Myocyte (in vitro differentiated cells): ENCODE measurements around the gene SPSB3. TPM values are rescaled to one million over a fixed set of nuclear protein-coding genes. Genes with fewer than 3 reads are reported as not detected.

ENCODE experiments used
- DNase-seq: peaks from one replicate; pipeline ENCODE4 v3.0.0-alpha.2; 2012; ENCODE audit warnings: low read depth
- total RNA-seq: library from RNA; depleted of rRNA; stranded (reverse); fragments of >200 nt; gene quantifications from 2 replicates; pipeline ENCODE4 v1.2.3, GENCODE V29; 2014

Gene SPSB3
- total RNA-seq, 1 donor from 2014 or later, result 27.0 TPM

DNA sequence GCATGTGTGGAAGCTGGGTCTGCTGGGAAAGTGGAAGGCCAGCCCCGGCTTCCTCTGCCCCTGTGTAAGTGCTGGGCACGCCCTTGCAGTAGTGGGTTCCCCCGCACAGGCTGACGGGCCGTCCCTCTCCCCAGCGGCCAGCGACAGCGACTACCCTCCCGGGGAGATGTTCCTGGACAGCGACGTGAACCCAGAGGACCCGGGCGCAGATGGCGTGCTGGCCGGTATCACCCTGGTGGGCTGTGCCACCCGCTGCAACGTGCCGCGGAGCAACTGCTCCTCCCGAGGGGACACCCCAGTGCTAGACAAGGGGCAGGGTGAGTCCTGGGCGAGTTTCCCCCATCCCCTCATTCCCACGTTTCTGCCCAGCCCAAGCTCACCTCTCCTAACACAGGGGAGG is 16.5 kb downstream of the SPSB3 start:
- DNase-seq, result no peak

- DNase-seq, result no peak
Observed at GRCh38 chr16:1764971-1765370, 17.4 kb downstream of the SPSB3 start.

GRCh38 chr16:1763521-1764511 is 18.6 kb downstream of the SPSB3 start:
- peak; percentile 12 for DNase-seq

DNA sequence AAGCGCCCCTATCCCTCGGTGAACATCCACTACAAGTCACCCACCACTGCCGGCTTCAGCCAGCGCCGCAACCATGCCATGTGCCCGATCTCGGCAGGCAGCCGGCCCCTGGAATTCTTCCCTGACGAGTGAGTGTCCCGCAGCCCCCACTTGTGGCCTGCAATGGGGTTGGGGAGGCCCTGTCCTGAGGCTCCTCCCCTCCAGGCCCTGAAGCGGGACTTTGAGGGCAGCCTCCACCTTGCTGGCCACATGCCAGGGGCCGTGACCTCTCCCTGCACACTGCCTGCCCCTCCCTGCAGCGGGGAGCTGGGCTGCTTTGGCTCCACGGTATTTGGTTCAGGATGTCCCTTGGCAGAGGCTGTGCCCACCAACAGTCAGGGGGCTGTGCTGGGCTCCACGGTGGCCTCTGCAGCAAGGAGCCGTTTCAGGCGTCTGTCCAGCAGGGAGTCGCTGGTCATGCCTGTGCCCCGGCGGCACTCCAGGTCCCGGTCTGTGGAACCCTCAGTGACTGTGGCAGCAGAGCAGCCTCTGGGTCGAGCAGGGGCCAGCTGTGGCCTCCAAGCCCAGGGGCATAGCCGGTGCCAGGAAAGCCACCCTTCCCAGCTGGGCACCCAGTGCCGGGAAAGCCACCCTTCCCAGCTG is 19.4 kb downstream of the SPSB3 start:
- DNase-seq, result no peak

GRCh38 chr16:1762196-1762878 is 20.0 kb downstream of the SPSB3 start:
- no peak for DNase-seq

- DNase-seq, result no peak
Observed at GRCh38 chr16:1761751-1762150, 20.6 kb downstream of the SPSB3 start.

GRCh38 chr16:1760911-1761310 is 21.5 kb downstream of the SPSB3 start:
- DNase-seq, result no peak

DNA sequence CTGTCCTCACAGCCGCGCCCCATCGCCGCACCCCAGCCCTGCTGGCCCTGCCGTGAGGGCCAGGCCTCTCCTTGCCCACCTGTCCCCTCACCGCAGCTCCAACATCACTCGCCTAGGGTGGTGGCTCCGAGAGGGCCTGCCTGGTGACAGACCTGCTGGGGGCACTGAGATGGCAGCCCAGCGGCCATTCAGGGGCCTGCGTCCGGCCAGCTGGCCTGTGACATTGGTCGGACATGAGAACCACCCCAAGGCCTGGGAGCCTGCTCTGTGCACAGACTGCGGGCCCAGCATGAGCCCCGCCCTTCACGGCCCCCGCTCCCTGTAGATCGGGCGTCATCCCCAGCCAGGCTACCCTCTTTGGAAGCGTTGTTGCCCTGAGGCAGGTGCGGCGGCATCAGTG is 22.9 kb downstream of the SPSB3 start:
- no peak for DNase-seq

DNA sequence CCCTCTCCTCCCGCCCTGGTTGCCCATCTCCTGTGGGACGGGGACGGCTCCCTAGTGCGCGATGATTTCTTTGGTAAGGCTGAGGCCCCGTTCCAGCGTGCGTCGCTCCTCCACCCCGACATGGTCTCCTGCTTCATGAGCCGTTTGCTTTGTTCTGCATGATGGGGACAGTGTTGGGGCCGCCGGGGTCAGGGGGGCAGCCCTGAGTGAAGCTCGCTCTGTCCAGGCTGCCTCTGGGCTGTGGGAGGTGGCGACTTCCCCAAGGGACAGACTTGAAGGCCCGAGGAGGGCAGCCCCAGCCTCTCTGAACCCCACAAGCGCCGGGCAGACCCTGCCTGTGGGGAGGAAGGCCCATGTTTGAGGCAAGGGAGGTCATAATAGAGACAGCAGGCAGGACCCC is 23.4 kb downstream of the SPSB3 start:
- no peak for DNase-seq

- no peak for DNase-seq
Observed at GRCh38 chr16:1757714-1758461, 24.5 kb downstream of the SPSB3 start.

- DNase-seq, result no peak
Observed at GRCh38 chr16:1754204-1754603, 28.2 kb downstream of the SPSB3 start.

GRCh38 chr16:1752853-1753252 is 29.5 kb downstream of the SPSB3 start:
- no peak for DNase-seq

DNA sequence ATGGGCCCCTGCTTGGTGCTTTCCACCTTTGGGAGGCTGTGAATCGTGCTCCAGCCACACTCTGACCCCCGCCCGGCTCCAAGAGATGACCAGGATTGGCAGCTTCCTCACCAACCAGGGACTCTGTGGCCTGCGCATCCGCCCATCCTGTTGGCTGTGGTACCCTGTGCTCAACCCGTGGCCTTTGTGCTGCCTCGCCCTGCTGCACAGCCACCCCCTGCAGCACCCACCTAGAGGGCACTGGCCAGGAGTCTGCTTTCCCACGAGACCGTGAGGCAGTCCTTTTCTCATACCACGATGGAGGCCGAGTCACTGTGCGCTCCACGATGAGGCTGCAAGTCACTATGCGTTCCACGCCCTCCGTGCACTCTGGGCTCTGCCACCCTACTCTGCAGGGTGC is 30.4 kb downstream of the SPSB3 start:
- DNase-seq, result no peak

DNA sequence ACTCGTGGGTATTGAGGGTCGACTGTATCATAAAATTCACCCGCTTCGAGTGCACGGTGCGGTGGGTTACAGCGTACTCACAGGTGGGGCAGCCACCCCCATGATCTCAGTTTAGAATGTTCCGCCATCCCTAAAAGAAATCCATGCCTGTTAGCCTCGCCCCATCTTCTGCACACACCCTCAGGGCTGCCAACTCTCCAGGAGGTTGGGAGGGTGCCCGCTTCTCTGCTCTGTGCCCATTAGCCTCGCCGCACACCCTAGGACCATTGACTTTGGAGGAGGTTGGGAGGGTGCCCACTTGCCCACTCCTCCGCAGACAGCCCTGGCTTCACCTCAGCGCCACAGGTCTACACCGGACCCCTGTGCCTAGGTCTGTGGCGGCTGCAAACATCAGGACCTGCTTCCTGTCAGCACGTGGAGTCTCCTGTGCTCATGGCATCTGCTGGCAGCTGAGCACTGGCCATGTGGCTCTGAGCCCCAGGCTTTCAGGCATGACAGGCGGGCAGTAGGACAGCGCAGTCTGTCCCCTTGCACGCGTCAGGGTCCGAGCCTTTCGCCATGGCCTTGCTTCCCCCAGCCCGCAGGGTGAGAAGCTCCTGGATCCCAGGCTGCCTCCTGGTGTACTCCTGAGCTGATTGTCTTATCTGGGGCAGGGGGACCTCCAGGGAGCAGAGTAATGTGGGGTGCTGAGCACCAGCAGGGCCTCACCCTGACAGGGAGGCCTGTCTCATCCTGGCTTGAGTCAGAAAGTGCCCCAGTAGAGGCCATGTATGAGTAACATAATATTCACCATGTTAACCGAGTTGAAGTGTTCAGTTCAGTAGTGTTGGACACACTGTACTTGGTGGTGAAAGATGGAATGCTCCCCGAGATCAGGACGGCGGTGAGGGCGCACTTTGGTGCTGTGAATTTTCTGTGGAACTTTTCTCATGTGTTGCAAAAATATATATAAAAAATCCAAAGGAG is 32.9 kb downstream of the SPSB3 start:
- DNase-seq, result no peak

DNA sequence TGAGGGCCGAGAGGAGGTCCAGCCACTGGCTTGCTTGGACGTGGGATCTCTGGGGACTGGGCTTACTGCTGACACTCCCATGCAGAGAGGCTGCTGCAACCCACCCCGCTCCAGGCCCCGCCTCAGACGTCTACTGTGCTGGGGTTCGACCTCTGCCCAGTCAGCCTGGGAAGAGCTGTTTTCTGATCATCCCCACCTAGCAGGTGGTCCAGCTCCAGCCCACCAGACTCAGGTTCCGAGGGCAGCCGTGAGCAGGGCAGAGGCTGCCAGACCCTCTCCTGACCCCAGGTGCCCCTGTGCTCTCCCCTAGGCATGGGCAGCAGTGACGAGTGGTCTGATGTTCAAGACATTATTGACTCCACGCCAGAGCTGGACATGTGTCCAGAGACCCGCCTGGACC is 34.4 kb downstream of the SPSB3 start:
- DNase-seq, result no peak

- DNase-seq, result peak; percentile 75
Observed at GRCh38 chr16:1746693-1747195, 35.6 kb downstream of the SPSB3 start.

DNA sequence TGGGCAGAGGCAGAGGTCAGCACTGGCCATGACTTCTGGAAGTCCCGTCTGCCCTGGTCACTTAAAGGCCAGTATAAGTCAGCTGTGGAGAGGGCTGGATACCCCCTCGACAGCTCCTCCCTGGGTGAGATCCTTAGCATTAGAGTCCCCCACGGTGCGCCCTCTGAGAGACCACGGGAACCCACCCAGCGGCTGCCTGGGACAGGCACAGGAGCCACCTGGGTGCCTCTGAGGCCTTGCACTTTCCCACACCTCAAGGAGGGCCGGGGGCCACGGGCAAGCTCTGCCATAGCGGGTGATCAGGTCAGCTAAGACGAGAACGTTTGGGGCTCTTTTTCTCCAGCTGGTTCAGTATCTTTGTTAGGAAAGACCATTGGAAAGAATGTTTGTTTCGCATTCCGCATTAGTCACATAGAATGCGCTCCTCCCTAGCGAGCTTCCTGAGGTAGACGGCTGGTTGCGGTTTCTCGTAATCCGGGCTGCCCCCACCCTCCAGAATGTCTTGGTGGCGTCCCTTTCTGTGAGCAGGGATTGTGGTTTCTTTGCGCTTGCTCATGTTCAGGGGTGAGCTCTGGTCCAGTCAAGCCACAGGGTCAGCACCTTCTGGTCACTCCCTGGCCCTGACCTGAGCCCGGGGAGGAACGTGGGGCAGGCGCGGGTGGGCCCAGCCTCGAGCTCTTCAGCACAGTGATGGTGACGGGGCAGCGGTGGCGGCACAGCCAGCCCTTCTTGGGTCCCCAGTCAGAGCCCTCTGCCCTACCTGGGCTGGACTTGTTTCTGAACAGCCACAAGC is 36.3 kb downstream of the SPSB3 start:
- DNase-seq, result peak; percentile 97

GRCh38 chr16:1745181-1745899 is 37.0 kb downstream of the SPSB3 start:
- peak; percentile 87 for DNase-seq
